Colonic mucosa (tissue), 4 donors: ENCODE data around the gene SCAP. TPM values are rescaled to one million over a fixed set of nuclear protein-coding genes. Genes with fewer than 3 reads are reported as not detected.

Source experiments
- DNase-seq: peaks from one replicate; pipeline ENCODE4 v3.0.0-alpha.2; 2020
- H3K27ac ChIP-seq: fragments of 200-600 bp; one replicate; pipeline ENCODE4 v1.8.0; 2021
- H3K27me3 ChIP-seq: fragments of 200-600 bp; one replicate; pipeline ENCODE4 v1.8.0; 2021
- H3K36me3 ChIP-seq: fragments of 200-600 bp; one replicate; pipeline ENCODE4 v1.8.0; 2021
- H3K4me1 ChIP-seq: fragments of 200-600 bp; one replicate; pipeline ENCODE4 v1.8.0; 2021; ENCODE audit warnings: mild to moderate bottlenecking
- H3K4me3 ChIP-seq: fragments of 200-600 bp; one replicate; pipeline ENCODE4 v1.8.0; 2021
- H3K9ac ChIP-seq, 2 donors: one replicate each; pipeline ENCODE4 v1.7.0; 2013; ENCODE audit warnings: control low read depth in 2 of 2, low read depth in 2 of 2, low read length in 2 of 2
- H3K9me3 ChIP-seq: fragments of 200-600 bp; one replicate; pipeline ENCODE4 v1.8.0; 2021
- intact Hi-C: fragments of 100-400 bp; cut with DNase I; formaldehyde crosslinking; loops from one replicate; pipeline ENCODE4 v1.14.1; 2022
- total RNA-seq, 2 donors: library from RNA; stranded (reverse); fragmentation: NEBNext Ultra II Directional in 1 of 2; extraction: Animal tissue kit (Norgen Biotek cat#: 25700) in 1 of 2; gene quantifications; one replicate each; pipeline ENCODE4 v1.2.1, GENCODE V29; 2021
- TF ChIP-seq, protein P1 (sequence below): fragments of 200-600 bp; IDR thresholded peaks from one replicate; pipeline ENCODE4 v1.8.0; 2022; ENCODE audit warnings: antibody characterized with exemption, mild to moderate bottlenecking
- donor health status: healthy.
- donor health status: DM: no; HTN: no; CAD: no.
- donor health status: DM: no; HTN: no; CAD: no.

Gene SCAP
- total RNA-seq, 2 donors from 2014 or later: 86.5 to 137 TPM

DNA sequence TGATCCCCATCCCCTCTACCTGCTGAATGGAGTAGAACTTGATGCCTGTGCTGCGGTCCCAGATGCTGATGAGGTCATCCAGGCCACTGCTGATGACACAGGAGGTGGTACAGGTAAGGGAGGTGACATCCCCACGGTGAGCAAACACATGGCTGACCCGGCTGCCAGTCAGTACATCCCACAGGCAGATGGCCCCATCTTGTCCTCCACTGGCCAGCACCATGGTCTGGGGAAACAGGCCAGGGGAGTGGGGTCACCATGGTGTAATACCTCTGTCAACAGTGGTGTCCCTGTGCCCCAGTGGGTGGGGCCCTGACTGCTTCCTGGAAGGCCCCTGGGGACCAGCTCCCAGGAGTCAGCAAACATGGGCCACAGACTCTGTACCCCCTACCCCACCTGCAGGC is 61.6 kb downstream of the SCAP start:
- Histone ChIP-seq H3K4me1 (no peaks in the 10 kb centered on the region), H3K27me3 (no peaks in the 10 kb centered on the region), H3K36me3 (peaks cover 8% of the 10 kb centered on the region), H3K27ac (no peak overlapping the region), H3K9ac (no peak overlapping the region), H3K4me3 (no peak overlapping the region), H3K9me3 (no peaks in the 10 kb centered on the region)
- no peak for DNase-seq
- intact Hi-C loops: no loop called here
- TF ChIP-seq, protein P1, sequence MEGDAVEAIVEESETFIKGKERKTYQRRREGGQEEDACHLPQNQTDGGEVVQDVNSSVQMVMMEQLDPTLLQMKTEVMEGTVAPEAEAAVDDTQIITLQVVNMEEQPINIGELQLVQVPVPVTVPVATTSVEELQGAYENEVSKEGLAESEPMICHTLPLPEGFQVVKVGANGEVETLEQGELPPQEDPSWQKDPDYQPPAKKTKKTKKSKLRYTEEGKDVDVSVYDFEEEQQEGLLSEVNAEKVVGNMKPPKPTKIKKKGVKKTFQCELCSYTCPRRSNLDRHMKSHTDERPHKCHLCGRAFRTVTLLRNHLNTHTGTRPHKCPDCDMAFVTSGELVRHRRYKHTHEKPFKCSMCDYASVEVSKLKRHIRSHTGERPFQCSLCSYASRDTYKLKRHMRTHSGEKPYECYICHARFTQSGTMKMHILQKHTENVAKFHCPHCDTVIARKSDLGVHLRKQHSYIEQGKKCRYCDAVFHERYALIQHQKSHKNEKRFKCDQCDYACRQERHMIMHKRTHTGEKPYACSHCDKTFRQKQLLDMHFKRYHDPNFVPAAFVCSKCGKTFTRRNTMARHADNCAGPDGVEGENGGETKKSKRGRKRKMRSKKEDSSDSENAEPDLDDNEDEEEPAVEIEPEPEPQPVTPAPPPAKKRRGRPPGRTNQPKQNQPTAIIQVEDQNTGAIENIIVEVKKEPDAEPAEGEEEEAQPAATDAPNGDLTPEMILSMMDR: no peak

DNA sequence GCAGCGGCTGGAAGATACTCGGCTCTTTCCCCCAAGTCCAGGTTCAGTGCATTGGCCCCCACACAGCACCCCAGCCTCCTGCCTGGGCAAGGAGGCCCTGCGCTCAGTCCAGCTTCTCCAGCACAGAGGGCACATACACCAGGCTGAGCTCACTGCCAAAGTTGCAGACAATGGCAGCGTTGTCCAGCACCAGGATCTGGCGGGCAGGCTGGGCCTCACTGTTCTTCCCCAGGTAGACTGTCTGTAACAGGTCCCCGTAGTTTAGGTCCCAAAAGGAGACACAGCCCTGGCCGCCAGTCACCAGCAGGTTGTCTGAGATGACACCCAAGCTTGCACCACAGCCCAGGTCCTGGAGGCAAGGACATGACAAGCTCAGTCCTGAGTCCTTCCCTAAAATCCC is 62.0 kb downstream of the SCAP start:
- TF ChIP-seq, protein P1: no peak
- DNase-seq: no peak

DNA sequence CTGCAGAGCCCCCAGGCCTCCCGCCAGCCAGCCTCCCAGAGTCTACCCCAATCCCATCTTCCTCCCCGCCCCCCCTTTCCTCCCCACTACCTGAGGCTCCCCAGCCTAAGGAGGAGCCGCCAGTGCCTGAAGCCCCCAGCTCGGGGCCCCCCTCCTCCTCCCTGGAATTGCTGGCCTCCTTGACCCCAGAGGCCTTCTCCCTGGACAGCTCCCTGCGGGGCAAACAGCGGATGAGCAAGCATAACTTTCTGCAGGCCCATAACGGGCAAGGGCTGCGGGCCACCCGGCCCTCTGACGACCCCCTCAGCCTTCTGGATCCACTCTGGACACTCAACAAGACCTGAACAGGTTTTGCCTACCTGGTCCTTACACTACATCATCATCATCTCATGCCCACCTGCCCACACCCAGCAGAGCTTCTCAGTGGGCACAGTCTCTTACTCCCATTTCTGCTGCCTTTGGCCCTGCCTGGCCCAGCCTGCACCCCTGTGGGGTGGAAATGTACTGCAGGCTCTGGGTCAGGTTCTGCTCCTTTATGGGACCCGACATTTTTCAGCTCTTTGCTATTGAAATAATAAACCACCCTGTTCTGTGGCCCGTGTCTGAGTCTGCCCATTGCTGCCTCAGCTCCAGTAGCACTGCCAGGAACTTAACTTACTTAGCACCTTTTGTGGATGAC is 62.8 kb downstream of the SCAP start:
- Histone ChIP-seq H3K27ac (no peak overlapping the region), H3K27me3 (no peaks in the 10 kb centered on the region), H3K9me3 (no peaks in the 10 kb centered on the region), H3K9ac (no peak overlapping the region), H3K4me1 (no peaks in the 10 kb centered on the region), H3K4me3 (no peak overlapping the region), H3K36me3 (peaks cover 12% of the 10 kb centered on the region)
- no peak for DNase-seq
- TF ChIP-seq, protein P1: no peak
- intact Hi-C loops: no loop called here

More for the DNA sequence above, 62.0 kb downstream of the SCAP start:
- peaks cover 10% of the 10 kb centered on the region for H3K36me3 ChIP-seq
- no peaks in the 10 kb centered on the region for H3K9me3 ChIP-seq
- intact Hi-C loops: no loop called here
- H3K4me3 ChIP-seq: no peak overlapping the region
- no peak overlapping the region for H3K27ac ChIP-seq
- no peaks in the 10 kb centered on the region for H3K4me1 ChIP-seq
- no peaks in the 10 kb centered on the region for H3K27me3 ChIP-seq
- no peak overlapping the region for H3K9ac ChIP-seq

DNA sequence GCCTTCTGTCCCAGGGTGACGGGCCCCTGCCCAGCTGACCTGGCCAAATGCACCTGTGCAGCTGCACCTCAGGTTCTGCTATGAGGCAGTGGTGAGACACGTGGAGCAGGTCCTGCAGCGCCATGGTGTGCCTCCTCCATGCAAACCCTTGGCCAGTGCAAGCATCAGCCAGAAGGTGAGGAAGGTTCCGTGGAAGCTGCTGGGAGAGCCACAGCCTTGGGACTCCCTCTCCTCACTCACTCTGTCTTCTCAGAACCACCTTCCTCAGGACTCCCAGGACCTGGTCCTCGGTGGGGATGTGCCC is 63.3 kb downstream of the SCAP start:
- TF ChIP-seq, protein P1: no peak
- no peak overlapping the region for H3K4me3 ChIP-seq
- H3K36me3 ChIP-seq: peaks cover 12% of the 10 kb centered on the region
- no peaks in the 10 kb centered on the region for H3K9me3 ChIP-seq
- H3K27me3 ChIP-seq: no peaks in the 10 kb centered on the region
- no peak overlapping the region for H3K27ac ChIP-seq
- intact Hi-C loops: no loop called here
- no peak for DNase-seq
- no peak overlapping the region for H3K9ac ChIP-seq
- H3K4me1 ChIP-seq: no peaks in the 10 kb centered on the region

DNA sequence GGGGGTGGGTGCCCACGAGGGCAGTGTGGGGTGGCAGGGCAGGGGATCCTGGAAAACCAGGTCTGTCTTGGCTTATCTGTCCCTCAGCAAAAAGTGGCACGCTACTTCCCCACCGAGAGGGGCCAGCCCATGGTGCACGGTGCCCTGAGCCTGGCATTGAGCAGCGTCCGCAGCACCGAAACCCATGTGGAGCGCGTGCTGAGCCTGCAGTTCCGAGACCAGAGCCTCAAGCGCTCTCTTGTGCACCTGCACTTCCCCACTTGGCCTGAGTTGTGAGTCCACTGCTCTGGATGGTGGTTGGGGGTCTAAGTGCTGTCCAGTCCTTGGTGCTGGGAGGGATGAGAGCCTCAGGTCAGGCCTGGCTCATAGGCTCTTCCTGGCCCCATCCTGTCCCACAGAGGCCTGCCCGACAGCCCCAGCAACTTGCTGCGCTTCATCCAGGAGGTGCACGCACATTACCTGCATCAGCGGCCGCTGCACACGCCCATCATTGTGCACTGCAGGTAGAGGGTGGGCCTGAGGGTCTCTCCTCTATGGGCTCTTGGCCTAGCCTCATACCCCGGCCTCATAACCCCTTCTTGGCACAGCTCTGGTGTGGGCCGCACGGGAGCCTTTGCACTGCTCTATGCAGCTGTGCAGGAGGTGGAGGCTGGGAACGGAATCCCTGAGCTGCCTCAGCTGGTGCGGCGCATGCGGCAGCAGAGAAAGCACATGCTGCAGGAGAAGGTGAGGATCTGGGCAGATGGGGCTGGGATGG is 63.9 kb downstream of the SCAP start:
- DNase-seq: no peak

More for the DNA sequence above, 63.9 kb downstream of the SCAP start:
- no peak overlapping the region for H3K4me3 ChIP-seq
- intact Hi-C loops: no loop called here
- no peak overlapping the region for H3K27ac ChIP-seq
- TF ChIP-seq, protein P1: no peak
- H3K9ac ChIP-seq: no peak overlapping the region
- no peaks in the 10 kb centered on the region for H3K4me1 ChIP-seq
- H3K9me3 ChIP-seq: no peaks in the 10 kb centered on the region
- peaks cover 12% of the 10 kb centered on the region for H3K36me3 ChIP-seq
- no peaks in the 10 kb centered on the region for H3K27me3 ChIP-seq
